Measurements from ENCODE around the gene SCML1.

SCML1 gene

GRCh38 chrX:17801431-17801830 is 64.1 kb downstream of the SCML1 start:
- DNase-seq, result no peak

GRCh38 chrX:17802756-17803155 is 65.5 kb downstream of the SCML1 start:
- no peak for DNase-seq

- DNase-seq, result no peak
Observed at GRCh38 chrX:17803449-17803848, 66.2 kb downstream of the SCML1 start.

Data from fibroblast of skin of back (primary cell).